Suprapubic skin (tissue), 4 donors: ENCODE results near the gene HIF1AN.

Source experiments
- EP300 ChIP-seq: sonication (generic); formaldehyde crosslinking; IDR thresholded peaks from one replicate; pipeline ENCODE4 v1.6.1; 2017; ENCODE audit warnings: antibody characterized with exemption
- POLR2AphosphoS5 ChIP-seq, 3 donors: sonication (generic); formaldehyde crosslinking; IDR thresholded peaks; one replicate each; pipeline ENCODE4 v1.6.1; 2017; ENCODE audit warnings: antibody characterized with exemption in 3 of 3

GRCh38 chr10:100598166-100598565, 62.4 kb downstream of the HIF1AN start:
- TF ChIP-seq POLR2AphosphoS5 (IDR thresholded peaks at IDR 0.05) (no peak), EP300 (no peak)
